Measurements from ENCODE around the gene ASIP.
"Not testable (repeated sequence)": the region's sequence is repeated elsewhere in the genome, so short reads cannot be mapped to it uniquely, and the experiment has no call there.

ASIP gene

DNA sequence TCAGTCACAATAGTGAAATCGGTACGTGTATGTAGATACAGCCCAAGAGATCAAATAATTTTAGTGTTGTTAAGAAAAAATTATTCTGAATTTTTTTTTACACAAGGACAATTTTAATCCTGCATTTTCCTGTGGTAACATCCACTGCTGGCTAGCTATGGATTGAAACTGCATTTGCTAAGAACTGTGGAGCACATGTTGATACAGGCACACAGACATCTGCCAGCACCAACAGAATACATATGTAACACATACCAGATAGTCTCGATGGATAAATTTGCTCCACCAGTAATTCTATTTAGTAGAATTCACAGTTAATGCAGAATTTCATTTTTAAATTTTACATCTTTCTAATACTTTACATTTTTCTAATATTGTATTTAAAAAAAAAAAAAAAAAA is 2.2 kb downstream of the ASIP start:
- no peak for DNase-seq (ENCODE audit: low read depth)

DNA sequence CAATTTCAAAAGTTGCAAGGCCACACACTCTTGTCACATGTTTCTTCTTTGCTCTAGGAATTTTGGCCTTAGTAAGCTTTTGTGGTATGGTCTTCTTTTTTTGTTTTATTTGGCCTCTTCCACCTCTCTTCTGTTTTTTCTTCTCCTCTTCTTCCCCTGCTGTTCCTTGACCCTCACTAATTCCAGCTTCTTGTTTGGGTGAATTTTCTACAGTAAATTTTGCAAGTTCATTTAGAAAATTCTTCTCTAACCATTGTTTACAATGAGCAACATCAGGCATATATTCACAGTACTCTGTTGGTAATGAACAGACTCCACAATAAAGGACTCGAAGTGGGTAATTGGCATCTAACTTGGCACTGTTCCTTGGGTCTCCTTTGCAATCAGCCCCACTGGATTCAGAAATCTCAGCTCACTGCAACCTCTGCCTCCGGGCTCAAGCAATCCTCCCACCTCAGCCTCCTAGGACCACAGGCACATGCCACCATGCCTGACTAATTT is 5.0 kb downstream of the ASIP start:
- no peak for DNase-seq (ENCODE audit: low read depth)

DNA sequence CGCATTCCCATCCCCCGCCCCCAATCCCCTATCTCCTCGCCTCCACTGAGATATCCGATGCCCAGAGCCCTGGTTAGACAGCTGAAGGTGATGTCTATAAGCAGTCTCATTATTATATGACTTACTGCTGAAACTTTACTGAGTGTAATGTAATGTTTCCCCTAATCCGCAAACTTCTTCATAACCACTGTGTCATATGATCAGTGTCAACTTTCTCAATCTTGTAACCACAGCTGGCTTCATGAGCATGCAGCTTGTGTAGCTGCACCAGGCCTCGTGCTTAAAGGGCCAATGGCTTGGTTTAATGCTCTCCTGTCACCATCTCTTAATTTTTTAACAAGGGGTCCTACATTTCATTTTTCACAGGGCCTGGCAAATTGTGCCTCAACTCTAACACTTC is 8.1 kb downstream of the ASIP start:
- DNase-seq (ENCODE audit: low read depth), result no peak

DNA sequence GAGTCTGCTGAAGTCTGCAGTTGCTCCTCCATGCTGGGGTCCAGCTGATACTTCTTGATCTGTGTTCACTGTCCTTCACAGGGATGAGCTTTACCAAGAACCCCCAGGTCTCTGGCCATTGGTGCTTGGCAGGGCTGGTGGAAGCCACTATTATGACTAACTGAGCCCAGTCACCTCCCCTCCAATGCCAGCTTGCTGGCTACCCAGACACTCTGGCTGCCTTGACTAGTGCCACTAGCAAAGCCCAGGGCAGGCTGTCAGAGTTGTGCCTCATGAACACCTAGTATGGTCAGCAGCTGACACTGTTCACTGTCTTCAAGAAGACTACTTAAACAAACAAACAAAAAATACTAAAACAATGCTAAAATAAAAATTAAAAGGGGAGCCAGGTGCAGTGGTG is 8.8 kb downstream of the ASIP start:
- no peak for DNase-seq (ENCODE audit: low read depth)

DNA sequence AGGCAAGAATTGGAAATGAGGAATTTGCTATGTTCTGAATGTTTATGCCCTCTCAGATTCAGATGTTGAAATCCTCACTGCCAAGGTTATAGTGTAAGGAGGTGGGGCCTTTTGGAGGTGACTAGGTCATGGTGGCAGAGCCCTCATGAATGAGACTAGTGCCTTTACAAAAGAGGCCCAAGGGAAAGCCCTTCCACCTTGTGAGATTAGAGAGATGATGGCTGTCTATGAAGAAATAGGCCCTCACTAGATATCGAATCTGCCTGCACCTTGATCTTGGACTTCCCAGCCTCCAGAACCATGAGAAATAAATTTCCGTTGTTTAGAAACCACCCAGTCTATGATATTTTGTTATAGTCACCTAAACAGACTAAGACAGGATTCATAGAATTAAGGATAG is 10.4 kb downstream of the ASIP start:
- no peak for DNase-seq (ENCODE audit: low read depth)

DNA sequence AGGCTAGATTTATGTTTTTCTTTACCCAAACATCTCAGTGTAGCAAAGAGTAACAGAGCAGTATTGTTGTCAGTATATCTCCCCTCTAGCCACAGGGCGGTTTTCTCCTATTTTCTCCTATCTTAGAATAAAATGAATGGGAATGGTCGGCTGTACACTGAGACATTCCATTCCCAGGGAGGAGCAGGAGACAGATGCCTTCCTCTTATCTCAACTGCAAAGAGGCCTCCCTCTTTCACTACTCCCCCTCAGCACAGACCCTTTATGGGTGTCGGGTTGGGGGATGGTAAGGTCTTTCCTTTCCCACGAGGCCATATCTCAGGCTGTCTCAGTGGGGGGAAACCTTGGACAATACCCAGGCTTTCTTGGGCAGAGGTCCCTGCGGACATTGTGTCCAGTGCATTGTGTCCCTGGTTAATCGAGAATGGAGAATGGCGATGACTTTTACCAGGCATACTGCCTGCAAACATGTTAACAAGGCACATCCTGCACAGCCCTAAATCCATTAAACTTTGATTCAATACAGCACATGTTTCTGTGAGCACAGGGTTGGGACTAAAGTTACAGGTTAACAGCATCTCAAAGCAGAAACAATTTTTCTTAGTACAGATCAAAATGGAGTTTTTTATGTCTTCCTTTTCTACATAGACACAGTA is 11.3 kb downstream of the ASIP start:
- DNase-seq (ENCODE audit: low read depth), result not testable (repeated sequence)

DNA sequence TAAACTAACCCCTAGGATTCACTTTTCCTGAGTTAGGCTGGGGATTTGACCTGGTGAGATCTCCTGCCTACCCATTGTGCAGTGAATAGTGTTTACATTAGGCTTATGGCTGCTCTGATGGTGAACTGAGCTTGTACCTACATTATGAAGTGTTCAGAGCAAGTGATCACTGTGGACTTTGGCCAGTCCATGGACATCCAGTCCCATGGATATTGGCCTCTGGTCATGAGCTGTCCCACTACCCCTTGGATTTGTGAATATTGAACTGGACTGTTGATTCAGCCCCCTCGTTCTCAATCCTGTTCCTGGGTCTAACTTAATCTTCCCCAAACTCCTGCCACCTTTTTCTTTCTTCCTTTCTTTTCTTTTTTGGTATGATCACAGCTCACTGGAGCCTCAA is 13.8 kb downstream of the ASIP start:
- DNase-seq (ENCODE audit: low read depth), result no peak

DNA sequence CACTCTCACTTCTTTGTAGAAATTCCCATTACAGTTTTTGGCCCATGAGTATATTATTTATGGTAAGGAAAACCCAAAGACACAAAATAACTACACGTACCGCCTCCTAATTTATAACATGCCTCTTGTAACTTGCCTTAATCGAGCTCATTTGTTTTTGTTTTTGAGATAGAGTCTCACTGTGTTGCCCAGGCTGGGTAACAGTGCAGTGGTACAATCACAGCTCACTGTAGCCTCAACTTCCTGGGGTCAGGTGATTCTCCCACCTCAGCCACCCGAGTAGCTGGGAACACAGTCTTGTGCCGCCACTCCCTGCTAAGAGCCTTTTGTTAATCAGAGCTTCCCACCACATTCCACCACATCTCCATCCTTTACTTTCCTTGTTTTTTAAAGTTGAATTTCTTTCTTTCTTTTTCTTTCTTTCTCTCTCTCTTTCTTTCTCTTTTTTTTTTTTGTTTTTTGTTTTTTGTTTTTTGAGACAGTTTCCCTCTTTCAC is 15.5 kb downstream of the ASIP start:
- no peak for DNase-seq (ENCODE audit: low read depth)

DNA sequence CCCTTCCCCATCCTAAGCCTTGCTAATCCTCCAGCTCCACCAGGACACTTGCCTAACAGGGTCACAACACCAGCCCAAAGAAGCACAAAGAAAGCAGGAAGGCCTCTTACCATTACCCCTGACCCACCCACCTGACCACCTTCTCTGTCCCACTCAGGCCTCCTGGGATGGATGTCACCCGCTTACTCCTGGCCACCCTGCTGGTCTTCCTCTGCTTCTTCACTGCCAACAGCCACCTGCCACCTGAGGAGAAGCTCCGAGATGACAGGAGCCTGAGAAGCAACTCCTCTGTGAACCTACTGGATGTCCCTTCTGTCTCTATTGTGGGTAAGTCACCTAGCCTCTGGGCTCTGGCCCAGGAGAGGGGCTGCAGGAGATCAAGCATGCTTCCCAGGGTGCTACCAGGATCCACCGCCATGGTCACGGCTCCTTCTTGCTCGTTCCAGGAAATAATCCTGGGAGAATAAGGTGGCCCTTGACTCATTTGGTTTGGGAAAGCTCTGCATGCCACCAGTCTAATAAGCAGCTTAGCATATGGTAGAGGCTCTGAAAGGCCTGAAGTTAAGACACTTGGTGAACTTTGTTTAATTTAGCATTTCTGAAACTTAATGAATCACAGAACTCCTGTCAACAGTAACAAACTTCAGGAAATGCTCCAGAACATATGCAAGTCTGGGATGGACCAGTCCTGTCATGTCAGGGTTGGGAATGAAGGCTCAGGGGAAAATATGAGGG is 19.2 kb downstream of the ASIP start:
- DNase-seq (ENCODE audit: low read depth), result no peak

DNA sequence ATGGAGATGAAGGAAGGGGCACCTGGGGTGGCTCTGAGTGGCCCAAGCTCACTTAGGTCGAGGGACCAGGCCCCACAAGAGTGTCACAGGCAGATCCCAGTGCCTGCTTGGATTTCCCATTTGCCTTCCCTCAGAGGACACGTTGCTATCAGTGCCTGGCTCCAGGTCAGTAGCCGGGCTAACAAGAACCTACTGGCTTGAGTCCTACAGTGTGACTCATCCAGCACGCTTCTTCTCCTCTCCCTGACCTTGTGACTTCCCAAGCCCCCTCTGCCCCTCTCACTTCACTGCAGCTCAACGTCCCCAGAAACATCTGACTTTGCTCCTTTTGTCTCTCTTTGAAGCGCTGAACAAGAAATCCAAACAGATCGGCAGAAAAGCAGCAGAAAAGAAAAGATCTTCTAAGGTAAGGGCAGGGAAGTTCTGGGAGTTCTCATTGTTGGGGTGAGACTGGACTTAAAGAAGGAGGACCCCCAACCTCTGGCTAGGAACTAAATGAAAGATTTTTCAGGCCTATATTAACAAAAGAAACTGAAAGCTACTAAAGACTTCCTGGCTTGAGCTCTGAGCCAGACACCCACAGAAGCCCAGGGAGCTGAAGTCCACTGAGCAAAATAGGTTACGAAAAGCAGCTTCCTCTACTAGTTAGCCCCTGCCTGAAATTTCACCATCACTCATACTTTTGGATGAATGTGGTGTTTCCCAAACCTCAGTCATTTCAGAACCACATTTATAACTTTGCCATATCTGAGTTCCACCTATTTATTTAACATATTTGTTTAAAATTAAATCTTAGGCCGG is 21.5 kb downstream of the ASIP start:
- DNase-seq (ENCODE audit: low read depth), result no peak

DNA sequence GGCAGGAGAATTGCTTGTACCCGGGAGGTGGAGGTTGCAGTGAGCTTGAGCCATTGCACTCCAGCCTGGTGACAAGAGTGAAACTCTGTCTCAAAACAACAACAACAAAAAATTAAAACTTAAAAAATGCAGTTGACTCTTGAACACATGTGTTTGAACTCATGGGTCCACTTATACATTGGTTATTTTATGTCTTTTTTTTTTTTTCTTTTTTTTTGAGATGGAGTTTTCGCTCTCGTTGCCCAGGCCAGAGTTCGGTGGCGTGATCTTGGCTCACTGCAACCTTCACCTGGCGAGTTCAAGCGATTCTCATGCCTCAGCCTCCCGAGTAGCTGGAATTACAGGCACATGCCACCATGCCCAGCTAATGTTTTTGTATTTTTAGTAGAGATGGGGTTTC is 22.2 kb downstream of the ASIP start:
- DNase-seq (ENCODE audit: low read depth), result not testable (repeated sequence)

DNA sequence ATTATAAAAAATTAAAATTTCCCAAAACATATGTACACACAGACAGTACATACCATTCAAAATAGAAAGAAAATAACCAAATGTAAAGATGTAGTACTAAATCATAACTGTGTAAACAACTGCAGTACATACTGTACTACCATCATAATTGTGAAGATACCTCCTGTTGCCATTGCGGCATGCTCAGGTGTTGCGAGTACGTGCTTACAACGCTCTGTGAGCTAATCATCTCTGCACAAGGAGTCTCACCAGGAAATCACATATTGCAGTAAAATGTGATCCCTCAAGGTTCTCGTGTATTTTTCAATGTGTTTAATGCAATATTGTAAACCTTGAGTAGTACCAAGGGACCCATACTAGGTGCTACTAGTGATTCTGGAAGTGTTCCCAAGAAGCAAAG is 22.9 kb downstream of the ASIP start:
- DNase-seq (ENCODE audit: low read depth), result no peak

DNA sequence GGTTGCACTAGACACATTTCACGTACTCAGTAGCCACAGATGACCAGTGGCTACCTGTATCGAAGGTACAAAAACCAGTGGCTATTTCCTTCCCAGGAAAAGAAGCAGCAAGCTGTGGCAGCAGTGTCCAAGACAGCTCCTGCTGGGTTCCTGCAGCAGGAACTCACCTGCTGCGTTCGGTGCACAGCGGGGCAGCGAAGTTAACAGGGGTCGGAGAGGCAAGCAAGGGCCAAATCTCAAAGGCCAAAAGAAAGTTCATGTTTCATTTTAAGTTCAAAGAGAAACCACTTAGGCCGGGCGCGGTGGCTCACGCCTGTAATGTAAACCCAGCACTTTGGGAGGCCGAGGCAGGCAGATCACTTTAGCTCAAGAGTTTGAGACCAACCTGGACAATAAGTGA is 26.9 kb downstream of the ASIP start:
- no peak for DNase-seq (ENCODE audit: low read depth)

DNA sequence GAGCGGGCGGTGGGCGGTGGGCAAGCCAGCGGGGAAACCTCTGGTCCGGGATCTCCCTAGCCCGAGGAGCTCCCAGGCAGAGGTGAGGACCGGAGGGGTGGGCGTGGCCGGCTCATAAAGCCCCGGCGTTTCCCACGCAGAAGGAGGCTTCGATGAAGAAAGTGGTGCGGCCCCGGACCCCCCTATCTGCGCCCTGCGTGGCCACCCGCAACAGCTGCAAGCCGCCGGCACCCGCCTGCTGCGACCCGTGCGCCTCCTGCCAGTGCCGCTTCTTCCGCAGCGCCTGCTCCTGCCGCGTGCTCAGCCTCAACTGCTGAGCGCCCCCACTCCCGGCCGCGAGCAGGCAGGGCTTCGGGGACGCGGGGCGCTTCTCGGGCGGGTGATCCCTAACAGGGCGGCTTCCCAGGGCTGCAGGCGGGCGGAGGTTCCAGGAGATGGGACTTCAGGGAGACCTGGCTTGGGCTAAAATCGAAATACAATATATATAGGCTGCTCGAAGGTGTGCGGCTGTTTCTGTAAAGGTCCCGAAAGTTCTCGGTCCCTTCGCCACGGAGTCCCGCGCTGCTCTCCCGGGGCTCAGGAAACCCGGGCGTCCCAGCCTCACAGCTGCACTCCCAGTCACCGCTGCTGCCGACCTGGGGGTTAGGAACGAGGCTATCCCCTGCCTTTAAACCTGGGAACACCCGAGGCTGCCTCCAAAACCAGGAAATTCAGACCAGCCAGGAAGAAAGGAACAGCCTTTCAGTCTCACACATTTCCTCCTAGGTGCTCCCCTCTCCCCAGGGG is 27.8 kb downstream of the ASIP start:
- DNase-seq (ENCODE audit: low read depth), result no peak

DNA sequence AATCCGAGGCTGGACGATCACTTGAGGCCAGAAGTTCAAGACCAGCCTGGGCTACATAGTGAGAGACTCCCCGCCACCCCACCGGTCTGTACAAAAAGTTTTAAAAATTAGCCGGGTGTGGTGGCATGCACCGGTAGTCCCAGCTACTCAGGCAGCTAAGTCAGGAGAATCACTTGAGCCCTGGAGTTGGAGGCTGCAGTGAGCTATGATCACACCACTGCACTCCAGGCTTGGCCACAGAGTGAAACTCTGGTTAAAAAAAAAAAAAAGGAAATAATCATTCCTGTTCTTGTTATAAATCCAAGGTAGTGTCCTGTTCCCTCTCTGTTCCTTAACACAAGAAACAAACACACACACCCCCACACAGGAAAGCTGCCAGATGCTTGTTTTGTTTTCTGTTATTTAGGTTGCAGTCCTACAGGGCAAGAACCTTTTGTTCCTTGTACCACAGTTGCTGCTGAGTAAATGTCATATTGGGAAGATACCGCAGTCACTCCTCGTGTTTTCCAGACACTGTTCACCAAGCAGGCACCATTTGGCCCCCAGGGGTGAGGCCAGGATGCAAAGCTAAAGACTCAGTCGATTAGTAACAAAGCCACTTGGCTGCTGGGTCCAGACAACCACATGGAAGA is 28.9 kb downstream of the ASIP start:
- peak; percentile 67 for DNase-seq (ENCODE audit: low read depth)

DNA sequence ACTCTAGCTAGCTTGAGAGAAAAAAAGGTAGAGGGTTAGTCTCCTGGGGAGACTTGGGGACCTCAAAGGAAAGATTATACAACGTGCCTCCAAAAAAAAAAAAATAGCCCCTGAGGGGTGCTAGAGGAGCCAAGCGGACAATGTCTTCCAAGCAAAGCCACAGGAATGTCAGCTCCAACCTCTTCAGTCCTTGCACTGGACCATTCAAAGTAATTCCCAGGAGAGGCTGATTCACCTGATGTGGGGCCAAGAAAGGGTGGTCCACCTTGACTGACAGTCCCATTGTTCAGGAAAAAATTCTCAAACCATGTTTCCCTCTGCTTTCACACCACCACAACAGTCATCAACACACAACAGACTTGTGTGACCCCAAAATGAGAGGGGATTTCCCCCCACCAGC is 30.7 kb downstream of the ASIP start:
- DNase-seq (ENCODE audit: low read depth), result peak; percentile 65

DNA sequence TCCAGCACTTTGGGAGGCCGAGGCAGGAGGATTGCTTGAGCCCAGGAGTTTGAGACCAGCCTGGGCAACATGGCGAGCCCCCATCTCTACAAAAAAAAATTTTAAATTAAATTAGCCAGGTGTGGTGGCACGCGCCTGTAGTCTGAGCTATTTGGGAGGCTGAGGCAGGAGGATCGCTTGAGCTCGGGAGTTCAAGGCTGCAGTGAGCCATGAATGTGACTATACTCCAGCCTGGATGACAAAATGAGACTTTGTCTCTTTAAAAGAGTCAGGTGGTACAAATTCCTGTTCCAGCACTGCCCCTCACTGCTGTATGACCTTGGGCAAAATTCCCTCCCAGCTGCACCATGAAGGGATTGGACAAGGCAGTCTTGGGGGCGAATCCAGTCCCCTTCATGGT is 33.5 kb downstream of the ASIP start:
- no peak for DNase-seq (ENCODE audit: low read depth)

DNA sequence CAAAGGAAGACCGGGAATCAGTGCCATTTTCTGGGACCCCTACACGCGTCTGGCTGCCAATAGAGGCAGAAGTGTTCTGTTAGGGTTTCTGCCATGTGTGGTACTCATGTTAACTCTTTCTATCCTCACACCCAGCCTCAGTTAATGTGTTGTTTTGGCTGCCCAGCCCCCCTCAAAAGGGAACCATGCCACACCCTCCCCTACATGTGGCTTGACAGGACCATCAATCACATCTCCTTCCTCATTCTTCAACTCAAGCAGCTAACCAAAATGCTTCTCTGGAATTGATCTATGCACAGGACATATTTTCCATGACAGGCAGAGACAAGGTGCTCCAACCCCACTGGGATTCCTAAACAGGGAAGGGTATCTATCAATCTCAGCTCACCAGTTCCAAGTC is 40.0 kb downstream of the ASIP start:
- DNase-seq (ENCODE audit: low read depth), result no peak

DNA sequence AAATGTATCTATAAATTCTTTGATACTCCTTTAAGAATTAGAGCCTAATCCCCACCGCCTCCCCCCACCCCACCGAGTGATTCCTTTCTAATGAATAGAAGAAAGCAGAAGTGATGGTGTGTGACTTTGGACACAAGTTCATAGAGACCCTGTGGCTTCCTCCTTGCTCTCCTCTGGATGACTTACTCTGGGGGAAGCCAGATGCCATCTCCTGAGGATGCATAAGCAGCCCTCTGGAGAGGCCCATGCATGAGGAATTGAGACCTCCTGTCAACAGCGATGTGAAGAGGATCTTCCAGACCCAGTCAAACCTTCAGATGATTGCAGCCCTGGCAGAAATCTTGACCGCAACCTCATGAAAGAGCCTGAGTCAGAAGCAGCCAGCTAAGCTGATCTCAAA is 40.8 kb downstream of the ASIP start:
- no peak for DNase-seq (ENCODE audit: low read depth)

DNA sequence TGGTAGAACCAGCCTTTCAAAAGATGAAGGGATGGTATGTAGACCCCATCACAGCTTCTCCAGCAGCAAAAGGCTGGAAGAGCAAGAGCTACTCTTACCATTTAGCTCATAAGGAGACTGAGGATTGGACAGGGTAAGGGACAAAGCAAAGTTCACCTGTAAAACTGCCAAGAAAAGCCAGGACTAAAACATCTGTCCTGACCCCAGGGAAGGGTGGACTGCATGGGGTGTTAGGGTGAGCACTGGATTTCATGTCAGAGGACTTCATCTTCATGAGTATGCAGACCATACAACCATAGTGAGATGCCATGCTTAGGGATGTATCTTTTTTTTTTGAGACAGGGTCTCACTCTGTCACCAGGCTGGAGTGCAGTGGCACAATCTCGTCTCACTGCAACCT is 42.6 kb downstream of the ASIP start:
- no peak for DNase-seq (ENCODE audit: low read depth)

DNA sequence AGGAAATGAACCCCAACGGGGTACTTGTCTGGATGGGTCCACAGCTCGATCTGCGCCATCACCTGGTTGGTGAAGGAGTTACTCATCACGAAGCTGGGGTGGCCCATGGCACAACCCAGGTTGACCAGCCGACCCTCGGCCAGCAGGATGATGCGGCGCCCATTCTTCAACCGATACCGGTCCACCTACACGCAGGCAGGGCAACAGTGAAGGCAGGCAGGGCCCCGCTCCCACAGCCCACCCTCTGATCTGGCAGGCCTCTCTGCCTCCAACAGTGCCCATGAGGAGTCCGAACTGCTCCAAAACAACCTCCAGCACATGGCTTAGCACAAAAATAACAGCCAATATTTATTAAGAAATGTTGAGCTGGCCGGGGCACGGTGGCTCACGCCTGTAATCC is 44.2 kb downstream of the ASIP start:
- DNase-seq (ENCODE audit: low read depth), result no peak

DNA sequence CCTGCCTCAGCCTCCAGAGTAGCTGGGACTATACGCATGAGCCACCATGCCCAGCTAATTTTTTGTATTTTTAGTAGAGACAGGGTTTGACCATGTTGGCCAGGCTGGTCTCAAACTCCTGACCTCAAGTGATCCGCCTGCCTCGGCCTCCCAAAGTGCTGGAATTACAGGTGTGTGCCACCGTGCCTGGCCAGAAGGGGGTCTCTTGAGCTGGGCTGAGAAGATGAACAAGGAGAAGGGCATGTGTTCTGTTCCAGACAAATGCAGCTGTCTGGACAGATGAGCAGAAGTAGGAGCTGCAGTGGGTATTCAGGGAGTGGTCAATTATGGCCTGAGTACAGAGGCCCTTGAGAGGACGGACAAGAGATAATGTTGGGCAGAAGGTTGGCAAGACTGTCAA is 46.3 kb downstream of the ASIP start:
- DNase-seq (ENCODE audit: low read depth), result not testable (repeated sequence)
